HepG2 (cell line): ENCODE data around the gene ZNF416. TPM values are rescaled to one million over a fixed set of nuclear protein-coding genes. Genes with fewer than 3 reads are reported as not detected.

Experiments
- BHLHE40 ChIP-seq: IDR thresholded peaks from 2 replicates; pipeline ENCODE4 v1.6.1; 2011; ENCODE audit warnings: low read length, improper control_type of control experiment
- FOSL1 ChIP-seq: sonication (generic); formaldehyde crosslinking; IDR thresholded peaks from 2 replicates; pipeline ENCODE4 v1.9.0; 2021; ENCODE audit warnings: missing genetic modification reagents, borderline replicate concordance
- HNRNPK ChIP-seq: fragments of 200-400 bp; formaldehyde crosslinking; IDR thresholded peaks from 2 replicates; pipeline ENCODE4 v1.6.1; 2018; ENCODE audit warnings: low read length, low read depth, moderate library complexity, mild to moderate bottlenecking; ENCODE audit not compliant: poor library complexity, severe bottlenecking
- NFRKB ChIP-seq: fragments of 450-650 bp; IDR thresholded peaks from 2 replicates; pipeline ENCODE4 v1.6.1; 2017
- NRL ChIP-seq: sonication (generic); formaldehyde crosslinking; IDR thresholded peaks from 2 replicates; pipeline ENCODE4 v1.5.0; 2020; ENCODE audit warnings: missing genetic modification reagents, mild to moderate bottlenecking, moderate library complexity, borderline replicate concordance
- RBFOX2 ChIP-seq: fragments of 200-400 bp; formaldehyde crosslinking; IDR thresholded peaks from 2 replicates; pipeline ENCODE4 v1.6.1; 2017; ENCODE audit warnings: low read depth, mild to moderate bottlenecking, low read length
- SRSF9 ChIP-seq: fragments of 200-400 bp; formaldehyde crosslinking; IDR thresholded peaks from 2 replicates; pipeline ENCODE4 v1.6.1; 2018; ENCODE audit warnings: borderline replicate concordance, mild to moderate bottlenecking, low read depth, low read length; ENCODE audit not compliant: insufficient read depth, poor library complexity, severe bottlenecking
- ZNF460 ChIP-seq: sonication (generic); formaldehyde crosslinking; IDR thresholded peaks from 2 replicates; pipeline ENCODE4 v1.5.1; 2020; ENCODE audit warnings: missing genetic modification reagents, mild to moderate bottlenecking, borderline replicate concordance
- ZNF670 ChIP-seq: sonication (generic); formaldehyde crosslinking; IDR thresholded peaks from 2 replicates; pipeline ENCODE4 v1.8.0; 2022; ENCODE audit warnings: mild to moderate bottlenecking, missing genetic modification reagents, borderline replicate concordance
- ZNF7 ChIP-seq: IDR thresholded peaks from 2 replicates; pipeline ENCODE4 v1.6.1; 2016; ENCODE audit warnings: missing biosample characterization, missing genetic modification reagents
- polyA plus RNA-seq, 8 experiments: library from polyadenylated mRNA; depleted of rRNA in 3 of 8; stranded (reverse) in 7 of 8; unstranded in 1 of 8; fragments of >200 nt; fragmentation: Illumina TruSeq in 4 of 8; extraction: Trizol in 4 of 8; gene quantifications; 2 replicates each; pipeline versions ENCODE4 v1.2.1 to v1.2.3, GENCODE V29; 2011 to 2016; ENCODE audit warnings: low read depth in 4 of 8, missing spikeins in 1 of 8, mixed read lengths in 1 of 8; ENCODE audit not compliant: insufficient read depth in 1 of 8
- total RNA-seq, 5 experiments: library from RNA; depleted of rRNA; stranded (reverse); fragments of >200 nt; fragmentation: Illumina TruSeq; extraction: Trizol; gene quantifications; 2 replicates each; pipeline ENCODE4 v1.2.3, GENCODE V29; 2016; ENCODE audit warnings: low read depth in 1 of 5
- TF ChIP-seq, protein P1 (sequence below): sonication (generic); formaldehyde crosslinking; IDR thresholded peaks from 2 replicates; pipeline ENCODE4 v1.4.0; 2020; ENCODE audit warnings: missing genetic modification reagents, borderline replicate concordance
- TF ChIP-seq, protein P2 (sequence below): sonication (generic); formaldehyde crosslinking; IDR thresholded peaks from 2 replicates; pipeline ENCODE4 v1.4.0; 2020; ENCODE audit warnings: missing genetic modification reagents, borderline replicate concordance
- TF ChIP-seq, protein P3 (sequence below): sonication (generic); formaldehyde crosslinking; IDR thresholded peaks from 2 replicates; pipeline ENCODE4 v1.4.0; 2020; ENCODE audit warnings: mild to moderate bottlenecking, missing genetic modification reagents
- TF ChIP-seq, protein P4 (sequence below): sonication (generic); formaldehyde crosslinking; IDR thresholded peaks from 2 replicates; pipeline ENCODE4 v1.5.0; 2020; ENCODE audit warnings: mild to moderate bottlenecking, missing genetic modification reagents, borderline replicate concordance

The ZNF416 gene
- total and polyA plus RNA-seq, 2 of the 13 experiments (the other 11 are each of a cell fraction or from before 2014, with no cell fraction given) = 1.5 to 5.3 TPM

DNA sequence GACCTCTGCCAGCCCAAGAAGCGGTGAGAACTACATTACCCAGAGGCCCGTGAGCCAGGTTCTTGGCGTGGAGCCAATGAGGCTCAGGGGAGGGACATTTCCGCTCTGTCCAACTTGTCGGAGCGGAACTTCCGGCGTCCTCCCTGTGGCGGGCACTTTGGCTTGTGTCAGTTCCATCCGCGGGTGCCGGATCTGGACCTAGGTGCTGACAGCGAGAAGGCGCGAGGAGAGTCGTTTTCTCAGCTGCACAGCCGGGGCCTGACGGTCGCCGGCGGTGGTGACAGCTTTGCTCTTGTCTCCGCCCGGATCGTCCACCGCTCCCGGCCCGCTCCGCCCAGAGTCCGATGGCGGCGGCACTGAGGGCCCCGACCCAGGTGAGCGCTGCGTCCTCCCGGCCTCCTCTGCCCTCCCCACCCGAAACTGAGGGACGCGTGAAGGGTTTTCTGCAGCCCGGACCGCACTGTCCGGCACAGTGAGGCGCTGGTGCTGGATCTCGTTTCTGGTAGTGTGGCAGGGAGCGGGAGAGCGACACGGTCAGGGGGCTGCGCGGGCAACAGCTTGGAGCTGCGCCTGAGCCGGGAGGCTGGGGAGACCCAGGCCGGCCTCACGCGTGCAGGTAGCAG is 21.2 kb upstream of the ZNF416 start, which contains the start of gene ZNF530 (continued):
- TF ChIP-seq NRL (0 out of 2 replicates have a peak, but pooled peaks have one; percentile 68), ZNF670 (CRISPR knock-in tag) (no peak), ZNF460 (CRISPR knock-in tag) (no peak), NFRKB (no peak), SRSF9 (no peak), BHLHE40 (0 out of 2 replicates have a peak, but pooled peaks have one; percentile 8), FOSL1 (CRISPR knock-in tag) (no peak), RBFOX2 (0 out of 2 replicates have a peak, but pooled peaks have one; percentile 30), ZNF7 (no peak), HNRNPK (no peak)
- TF ChIP-seq, protein P1, sequence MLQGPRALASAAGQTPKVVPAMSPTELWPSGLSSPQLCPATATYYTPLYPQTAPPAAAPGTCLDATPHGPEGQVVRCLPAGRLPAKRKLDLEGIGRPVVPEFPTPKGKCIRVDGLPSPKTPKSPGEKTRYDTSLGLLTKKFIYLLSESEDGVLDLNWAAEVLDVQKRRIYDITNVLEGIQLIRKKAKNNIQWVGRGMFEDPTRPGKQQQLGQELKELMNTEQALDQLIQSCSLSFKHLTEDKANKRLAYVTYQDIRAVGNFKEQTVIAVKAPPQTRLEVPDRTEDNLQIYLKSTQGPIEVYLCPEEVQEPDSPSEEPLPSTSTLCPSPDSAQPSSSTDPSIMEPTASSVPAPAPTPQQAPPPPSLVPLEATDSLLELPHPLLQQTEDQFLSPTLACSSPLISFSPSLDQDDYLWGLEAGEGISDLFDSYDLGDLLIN (CRISPR knock-in tag) = no peak
- TF ChIP-seq, protein P2, sequence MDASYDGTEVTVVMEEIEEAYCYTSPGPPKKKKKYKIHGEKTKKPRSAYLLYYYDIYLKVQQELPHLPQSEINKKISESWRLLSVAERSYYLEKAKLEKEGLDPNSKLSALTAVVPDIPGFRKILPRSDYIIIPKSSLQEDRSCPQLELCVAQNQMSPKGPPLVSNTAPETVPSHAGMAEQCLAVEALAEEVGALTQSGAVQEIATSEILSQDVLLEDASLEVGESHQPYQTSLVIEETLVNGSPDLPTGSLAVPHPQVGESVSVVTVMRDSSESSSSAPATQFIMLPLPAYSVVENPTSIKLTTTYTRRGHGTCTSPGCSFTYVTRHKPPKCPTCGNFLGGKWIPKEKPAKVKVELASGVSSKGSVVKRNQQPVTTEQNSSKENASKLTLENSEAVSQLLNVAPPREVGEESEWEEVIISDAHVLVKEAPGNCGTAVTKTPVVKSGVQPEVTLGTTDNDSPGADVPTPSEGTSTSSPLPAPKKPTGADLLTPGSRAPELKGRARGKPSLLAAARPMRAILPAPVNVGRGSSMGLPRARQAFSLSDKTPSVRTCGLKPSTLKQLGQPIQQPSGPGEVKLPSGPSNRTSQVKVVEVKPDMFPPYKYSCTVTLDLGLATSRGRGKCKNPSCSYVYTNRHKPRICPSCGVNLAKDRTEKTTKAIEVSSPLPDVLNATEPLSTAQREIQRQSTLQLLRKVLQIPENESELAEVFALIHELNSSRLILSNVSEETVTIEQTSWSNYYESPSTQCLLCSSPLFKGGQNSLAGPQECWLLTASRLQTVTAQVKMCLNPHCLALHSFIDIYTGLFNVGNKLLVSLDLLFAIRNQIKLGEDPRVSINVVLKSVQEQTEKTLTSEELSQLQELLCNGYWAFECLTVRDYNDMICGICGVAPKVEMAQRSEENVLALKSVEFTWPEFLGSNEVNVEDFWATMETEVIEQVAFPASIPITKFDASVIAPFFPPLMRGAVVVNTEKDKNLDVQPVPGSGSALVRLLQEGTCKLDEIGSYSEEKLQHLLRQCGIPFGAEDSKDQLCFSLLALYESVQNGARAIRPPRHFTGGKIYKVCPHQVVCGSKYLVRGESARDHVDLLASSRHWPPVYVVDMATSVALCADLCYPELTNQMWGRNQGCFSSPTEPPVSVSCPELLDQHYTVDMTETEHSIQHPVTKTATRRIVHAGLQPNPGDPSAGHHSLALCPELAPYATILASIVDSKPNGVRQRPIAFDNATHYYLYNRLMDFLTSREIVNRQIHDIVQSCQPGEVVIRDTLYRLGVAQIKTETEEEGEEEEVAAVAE (CRISPR knock-in tag) = peak; percentile 45; the same call in 1 of the 2 replicates
- TF ChIP-seq, protein P3, sequence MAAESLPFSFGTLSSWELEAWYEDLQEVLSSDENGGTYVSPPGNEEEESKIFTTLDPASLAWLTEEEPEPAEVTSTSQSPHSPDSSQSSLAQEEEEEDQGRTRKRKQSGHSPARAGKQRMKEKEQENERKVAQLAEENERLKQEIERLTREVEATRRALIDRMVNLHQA (CRISPR knock-in tag) = no peak
- TF ChIP-seq, protein P4, sequence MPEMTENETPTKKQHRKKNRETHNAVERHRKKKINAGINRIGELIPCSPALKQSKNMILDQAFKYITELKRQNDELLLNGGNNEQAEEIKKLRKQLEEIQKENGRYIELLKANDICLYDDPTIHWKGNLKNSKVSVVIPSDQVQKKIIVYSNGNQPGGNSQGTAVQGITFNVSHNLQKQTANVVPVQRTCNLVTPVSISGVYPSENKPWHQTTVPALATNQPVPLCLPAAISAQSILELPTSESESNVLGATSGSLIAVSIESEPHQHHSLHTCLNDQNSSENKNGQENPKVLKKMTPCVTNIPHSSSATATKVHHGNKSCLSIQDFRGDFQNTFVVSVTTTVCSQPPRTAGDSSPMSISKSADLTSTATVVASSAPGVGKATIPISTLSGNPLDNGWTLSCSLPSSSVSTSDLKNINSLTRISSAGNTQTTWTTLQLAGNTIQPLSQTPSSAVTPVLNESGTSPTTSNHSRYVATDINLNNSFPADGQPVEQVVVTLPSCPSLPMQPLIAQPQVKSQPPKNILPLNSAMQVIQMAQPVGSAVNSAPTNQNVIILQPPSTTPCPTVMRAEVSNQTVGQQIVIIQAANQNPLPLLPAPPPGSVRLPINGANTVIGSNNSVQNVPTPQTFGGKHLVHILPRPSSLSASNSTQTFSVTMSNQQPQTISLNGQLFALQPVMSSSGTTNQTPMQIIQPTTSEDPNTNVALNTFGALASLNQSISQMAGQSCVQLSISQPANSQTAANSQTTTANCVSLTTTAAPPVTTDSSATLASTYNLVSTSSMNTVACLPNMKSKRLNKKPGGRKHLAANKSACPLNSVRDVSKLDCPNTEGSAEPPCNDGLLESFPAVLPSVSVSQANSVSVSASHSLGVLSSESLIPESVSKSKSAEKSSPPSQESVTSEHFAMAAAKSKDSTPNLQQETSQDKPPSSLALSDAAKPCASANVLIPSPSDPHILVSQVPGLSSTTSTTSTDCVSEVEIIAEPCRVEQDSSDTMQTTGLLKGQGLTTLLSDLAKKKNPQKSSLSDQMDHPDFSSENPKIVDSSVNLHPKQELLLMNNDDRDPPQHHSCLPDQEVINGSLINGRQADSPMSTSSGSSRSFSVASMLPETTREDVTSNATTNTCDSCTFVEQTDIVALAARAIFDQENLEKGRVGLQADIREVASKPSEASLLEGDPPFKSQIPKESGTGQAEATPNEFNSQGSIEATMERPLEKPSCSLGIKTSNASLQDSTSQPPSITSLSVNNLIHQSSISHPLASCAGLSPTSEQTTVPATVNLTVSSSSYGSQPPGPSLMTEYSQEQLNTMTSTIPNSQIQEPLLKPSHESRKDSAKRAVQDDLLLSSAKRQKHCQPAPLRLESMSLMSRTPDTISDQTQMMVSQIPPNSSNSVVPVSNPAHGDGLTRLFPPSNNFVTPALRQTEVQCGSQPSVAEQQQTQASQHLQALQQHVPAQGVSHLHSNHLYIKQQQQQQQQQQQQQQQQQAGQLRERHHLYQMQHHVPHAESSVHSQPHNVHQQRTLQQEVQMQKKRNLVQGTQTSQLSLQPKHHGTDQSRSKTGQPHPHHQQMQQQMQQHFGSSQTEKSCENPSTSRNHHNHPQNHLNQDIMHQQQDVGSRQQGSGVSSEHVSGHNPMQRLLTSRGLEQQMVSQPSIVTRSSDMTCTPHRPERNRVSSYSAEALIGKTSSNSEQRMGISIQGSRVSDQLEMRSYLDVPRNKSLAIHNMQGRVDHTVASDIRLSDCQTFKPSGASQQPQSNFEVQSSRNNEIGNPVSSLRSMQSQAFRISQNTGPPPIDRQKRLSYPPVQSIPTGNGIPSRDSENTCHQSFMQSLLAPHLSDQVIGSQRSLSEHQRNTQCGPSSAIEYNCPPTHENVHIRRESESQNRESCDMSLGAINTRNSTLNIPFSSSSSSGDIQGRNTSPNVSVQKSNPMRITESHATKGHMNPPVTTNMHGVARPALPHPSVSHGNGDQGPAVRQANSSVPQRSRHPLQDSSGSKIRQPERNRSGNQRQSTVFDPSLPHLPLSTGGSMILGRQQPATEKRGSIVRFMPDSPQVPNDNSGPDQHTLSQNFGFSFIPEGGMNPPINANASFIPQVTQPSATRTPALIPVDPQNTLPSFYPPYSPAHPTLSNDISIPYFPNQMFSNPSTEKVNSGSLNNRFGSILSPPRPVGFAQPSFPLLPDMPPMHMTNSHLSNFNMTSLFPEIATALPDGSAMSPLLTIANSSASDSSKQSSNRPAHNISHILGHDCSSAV = no peak
